Lung (tissue), 12 donors: ENCODE measurements around the gene NOC4L. TPM values are rescaled to one million over a fixed set of nuclear protein-coding genes. Genes with fewer than 3 reads are reported as not detected.

ENCODE experiments used
- ATAC-seq: fragments of 200-7000 bp; cut with Tn5 transposase; one replicate; pipeline ENCODE4 v1.9.1; 2020; ENCODE audit warnings: moderate number of reproducible peaks; ENCODE audit not compliant: insufficient read depth, low FRiP score
- DNase-seq, 3 donors: peaks; one replicate each; pipeline ENCODE4 v3.0.0-alpha.2; 2013 to 2017
- H3K27ac ChIP-seq, 2 donors: one replicate each; pipeline ENCODE4 v1.5.1; 2013; ENCODE audit warnings: mild to moderate bottlenecking in 2 of 2, moderate library complexity in 2 of 2, control low read depth in 1 of 2, inconsistent platforms in 1 of 2, low read depth in 1 of 2, low read length in 1 of 2
- H3K27me3 ChIP-seq, 3 donors: one replicate each; pipeline ENCODE4 v1.5.1; 2013; ENCODE audit warnings: low read length in 2 of 3; ENCODE audit not compliant: control insufficient read depth in 3 of 3, insufficient read depth in 3 of 3
- H3K36me3 ChIP-seq, 4 donors: one replicate each; pipeline ENCODE4 v1.5.1; 2013; ENCODE audit warnings: low read length in 4 of 4, mild to moderate bottlenecking in 1 of 4, moderate library complexity in 1 of 4; ENCODE audit not compliant: control insufficient read depth in 4 of 4, insufficient read depth in 4 of 4
- H3K4me1 ChIP-seq, 5 donors: one replicate each; pipeline ENCODE4 v1.5.1; 2013; ENCODE audit warnings: low read length in 5 of 5, mild to moderate bottlenecking in 2 of 5, moderate library complexity in 1 of 5; ENCODE audit not compliant: control insufficient read depth in 5 of 5, insufficient read depth in 5 of 5
- H3K4me3 ChIP-seq: one replicate; pipeline ENCODE4 v1.5.1; 2013; ENCODE audit warnings: mild to moderate bottlenecking, control low read depth, moderate library complexity
- H3K9ac ChIP-seq, 2 donors: one replicate each; pipeline ENCODE4 v1.5.1; 2013; ENCODE audit warnings: low read length in 2 of 2, control low read depth in 1 of 2; ENCODE audit not compliant: insufficient read depth in 1 of 2
- H3K9me3 ChIP-seq, 4 donors: one replicate each; pipeline ENCODE4 v1.5.1; 2013; ENCODE audit warnings: low read length in 3 of 4, mild to moderate bottlenecking in 1 of 4, moderate library complexity in 1 of 4; ENCODE audit not compliant: control insufficient read depth in 4 of 4, insufficient read depth in 3 of 4
- WGBS, 2 donors: extraction: QIAGEN DNeasy Blood & Tissue Kit; methylation state at CpG; one replicate each; pipeline ENCODE4 v1.1.7; 2013; 5-methylcytosine and 5-hydroxymethylcytosine counted together
- polyA plus RNA-seq, 2 donors: library from polyadenylated mRNA; stranded (reverse); fragments of 200-250 nt; gene quantifications; one replicate each; pipeline ENCODE4 v1.2.1, GENCODE V29; 2013
- total RNA-seq, 2 donors: library from RNA; depleted of rRNA in 1 of 2; stranded (reverse); fragments of >200 nt in 1 of 2; gene quantifications; one replicate each; pipeline ENCODE4 v1.2.1, GENCODE V29; 2014 to 2021
- TF ChIP-seq, protein P1 (sequence below): IDR thresholded peaks from 2 replicates; pipeline ENCODE4 v1.5.1; 2012; ENCODE audit warnings: mild to moderate bottlenecking; ENCODE audit errors: control extremely low read depth, extremely low read depth
- donor health status: control.
- donor health status: control.
- donor health status: Bipolar disorder and iron deficiency.
- donor health status: healthy.
- donor health status: DM: yes; HTN: yes; CAD: no.

Gene NOC4L
- total and polyA plus RNA-seq, 4 donors, result 6.3 to 27.8 (median 25.9) TPM

GRCh38 chr12:132173135-132174014 lies 29.1 kb downstream of the NOC4L start:
- 56 to 60% methylated on average over 33 to 35 of the region's 35 CpGs for WGBS, 2 donors
- no peak for DNase-seq
- no peak overlapping the region for H3K4me3 ChIP-seq
- no peak overlapping the region for H3K27ac ChIP-seq
- peaks cover 0 to 25% (median 0%) of the 10 kb centered on the region in 3 donors for H3K27me3 ChIP-seq
- no peak overlapping the region for H3K9ac ChIP-seq
- no peaks in the 10 kb centered on the region for H3K9me3 ChIP-seq
- no peaks in the 10 kb centered on the region for H3K36me3 ChIP-seq
- H3K4me1 ChIP-seq, result peaks cover 0 to 3% (median 0%) of the 10 kb centered on the region in 5 donors
- TF ChIP-seq, protein P1, sequence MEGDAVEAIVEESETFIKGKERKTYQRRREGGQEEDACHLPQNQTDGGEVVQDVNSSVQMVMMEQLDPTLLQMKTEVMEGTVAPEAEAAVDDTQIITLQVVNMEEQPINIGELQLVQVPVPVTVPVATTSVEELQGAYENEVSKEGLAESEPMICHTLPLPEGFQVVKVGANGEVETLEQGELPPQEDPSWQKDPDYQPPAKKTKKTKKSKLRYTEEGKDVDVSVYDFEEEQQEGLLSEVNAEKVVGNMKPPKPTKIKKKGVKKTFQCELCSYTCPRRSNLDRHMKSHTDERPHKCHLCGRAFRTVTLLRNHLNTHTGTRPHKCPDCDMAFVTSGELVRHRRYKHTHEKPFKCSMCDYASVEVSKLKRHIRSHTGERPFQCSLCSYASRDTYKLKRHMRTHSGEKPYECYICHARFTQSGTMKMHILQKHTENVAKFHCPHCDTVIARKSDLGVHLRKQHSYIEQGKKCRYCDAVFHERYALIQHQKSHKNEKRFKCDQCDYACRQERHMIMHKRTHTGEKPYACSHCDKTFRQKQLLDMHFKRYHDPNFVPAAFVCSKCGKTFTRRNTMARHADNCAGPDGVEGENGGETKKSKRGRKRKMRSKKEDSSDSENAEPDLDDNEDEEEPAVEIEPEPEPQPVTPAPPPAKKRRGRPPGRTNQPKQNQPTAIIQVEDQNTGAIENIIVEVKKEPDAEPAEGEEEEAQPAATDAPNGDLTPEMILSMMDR, result no peak
- ATAC-seq, result no peak

DNA sequence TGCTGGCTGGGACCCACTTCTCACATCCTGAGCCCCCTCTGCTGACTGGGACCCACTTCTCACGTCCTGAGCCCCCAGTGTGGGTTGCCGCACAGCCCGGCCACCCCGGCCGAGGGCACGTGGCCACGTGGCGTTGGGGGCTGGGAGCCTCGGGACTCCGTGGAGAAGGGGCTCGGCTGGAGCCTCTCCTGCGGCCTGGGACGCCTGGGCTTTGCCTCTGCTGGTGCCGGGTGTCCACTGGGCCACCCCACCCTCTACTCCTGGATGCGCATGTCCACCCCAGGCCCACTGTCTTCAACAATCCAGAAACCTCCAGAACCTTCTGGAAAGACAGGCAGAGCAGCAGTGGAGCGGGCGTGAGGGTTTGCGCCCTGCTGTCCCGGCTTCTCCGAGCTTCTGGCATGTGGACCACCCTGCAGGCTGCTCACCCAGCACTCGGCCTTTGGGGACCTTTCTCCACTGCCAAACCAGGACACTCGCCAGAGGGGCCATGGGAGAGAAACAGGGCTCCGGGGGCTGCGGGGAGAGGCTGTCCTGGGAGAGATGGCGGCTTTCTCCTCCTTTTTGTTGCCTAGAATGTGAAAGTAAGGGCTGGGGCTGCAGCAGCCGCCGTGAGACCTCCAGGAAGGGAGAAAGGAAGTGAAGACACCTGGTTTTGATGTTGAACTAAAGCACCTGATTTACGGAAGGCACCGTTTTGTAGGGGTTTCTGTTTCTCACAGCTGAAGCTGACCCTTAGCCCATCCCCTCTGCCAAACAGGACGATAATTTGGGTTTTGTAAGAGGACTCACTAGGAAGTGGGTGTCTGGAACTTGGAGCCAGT lies 30.0 kb downstream of the NOC4L start:
- TF ChIP-seq, protein P1, result no peak
- Histone ChIP-seq H3K27ac (no peak overlapping the region), H3K27me3 (peaks cover 0 to 34% (median 0%) of the 10 kb centered on the region in 3 donors), H3K4me1 (peaks cover 0 to 3% (median 0%) of the 10 kb centered on the region in 5 donors), H3K9me3 (no peaks in the 10 kb centered on the region), H3K36me3 (no peaks in the 10 kb centered on the region), H3K4me3 (no peak overlapping the region), H3K9ac (no peak overlapping the region)
- WGBS, 2 donors, result 75 to 77% methylated on average over 30 of the region's 30 CpGs
- no peak for DNase-seq
- no peak for ATAC-seq

DNA sequence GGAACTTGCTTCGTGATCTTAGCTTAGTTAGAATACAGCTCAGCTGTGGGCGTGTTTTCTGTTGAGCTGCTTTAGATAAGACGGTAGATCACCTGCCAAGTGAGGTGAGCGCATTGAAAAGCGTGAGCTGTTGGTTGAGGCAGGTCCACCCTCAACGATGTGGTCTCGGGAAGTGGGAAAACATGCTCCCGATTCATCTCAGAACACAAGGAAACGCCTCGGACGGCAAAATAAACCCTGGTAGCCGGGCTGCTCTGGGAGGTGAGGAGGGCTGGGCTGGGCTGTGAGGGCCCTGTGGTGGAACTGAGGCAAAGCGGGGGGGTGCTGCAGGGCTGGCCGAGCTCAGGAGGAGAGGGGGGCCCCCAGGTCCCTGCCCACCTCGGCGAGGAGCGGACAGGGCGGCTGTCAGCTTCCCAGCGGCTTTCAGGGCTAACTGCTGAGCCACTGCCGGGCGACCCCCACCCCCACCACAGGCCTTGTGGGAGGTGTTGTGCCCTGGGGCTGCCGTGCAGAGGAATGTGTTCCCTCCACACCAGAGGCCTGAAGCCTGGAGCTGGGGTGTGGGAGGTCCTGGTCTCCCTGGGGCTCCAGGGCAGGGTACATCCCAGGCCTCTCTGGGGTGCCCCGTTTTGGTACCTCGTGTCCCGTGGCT lies 30.7 kb downstream of the NOC4L start:
- ATAC-seq, result no peak
- H3K4me3 ChIP-seq, result no peak overlapping the region
- no peaks in the 10 kb centered on the region for H3K9me3 ChIP-seq
- peaks cover 0 to 36% (median 0%) of the 10 kb centered on the region in 3 donors for H3K27me3 ChIP-seq
- no peak for DNase-seq
- 62 to 70% methylated on average over 25 of the region's 25 CpGs for WGBS, 2 donors
- peaks cover 0 to 1% (median 0%) of the 10 kb centered on the region in 5 donors for H3K4me1 ChIP-seq
- TF ChIP-seq, protein P1, result no peak
- no peak overlapping the region for H3K27ac ChIP-seq
- H3K9ac ChIP-seq, result no peak overlapping the region
- H3K36me3 ChIP-seq, result no peaks in the 10 kb centered on the region
